GM12864 (cell line): ENCODE results near the gene UBAP2L.

Source experiments
- DNase-seq: peaks from one replicate; pipeline ENCODE4 v3.0.0-alpha.2; 2011; ENCODE audit warnings: low read depth
- H3K4me3 ChIP-seq: 2 replicates; pipeline ENCODE4 v1.5.1; 2011; ENCODE audit warnings: mild to moderate bottlenecking, low read depth, low read length, control low read depth
- CTCF ChIP-seq: IDR thresholded peaks from 2 replicates; pipeline ENCODE4 v1.5.1; 2011; ENCODE audit warnings: low read depth, mild to moderate bottlenecking, moderate library complexity, low read length, control low read depth, inconsistent platforms; ENCODE audit errors: missing control alignments

Gene UBAP2L

GRCh38 chr1:154316704-154317103, 95.9 kb downstream of the UBAP2L start:
- DNase-seq = no peak
- no peak overlapping the region for H3K4me3 ChIP-seq
- TF ChIP-seq CTCF = no peak

GRCh38 chr1:154318386-154318785, 97.6 kb downstream of the UBAP2L start:
- no peak overlapping the region for H3K4me3 ChIP-seq
- TF ChIP-seq CTCF = no peak
- DNase-seq = no peak
